Duodenal mucosa (tissue), 2 donors: ENCODE results near the gene C15orf62.
A peak's percentile ranks its signal among the peaks of the same experiment; 100 is the strongest.

ENCODE experiments used
- H3K27ac ChIP-seq: one replicate; pipeline ENCODE4 v1.7.0; 2013; ENCODE audit warnings: low read depth, low read length
- H3K27me3 ChIP-seq, 2 donors: one replicate each; pipeline ENCODE4 v1.7.0; 2013; ENCODE audit warnings: low read length in 2 of 2, control low read depth in 1 of 2; ENCODE audit not compliant: insufficient read depth in 2 of 2, control insufficient read depth in 1 of 2
- H3K36me3 ChIP-seq, 2 donors: one replicate each; pipeline ENCODE4 v1.7.0; 2013; ENCODE audit warnings: low read length in 2 of 2, control low read depth in 1 of 2; ENCODE audit not compliant: insufficient read depth in 2 of 2, control insufficient read depth in 1 of 2
- H3K4me1 ChIP-seq, 2 donors: one replicate each; pipeline ENCODE4 v1.7.0; 2013; ENCODE audit warnings: low read length in 2 of 2, control low read depth in 1 of 2; ENCODE audit not compliant: insufficient read depth in 2 of 2, control insufficient read depth in 1 of 2
- H3K4me3 ChIP-seq, 2 donors: one replicate each; pipeline ENCODE4 v1.7.0; 2013; ENCODE audit warnings: low read length in 2 of 2, low read depth in 1 of 2
- H3K9ac ChIP-seq, 2 donors: one replicate each; pipeline ENCODE4 v1.7.0; 2013; ENCODE audit warnings: low read length in 2 of 2, low read depth in 1 of 2
- H3K9me3 ChIP-seq, 2 donors: one replicate each; pipeline ENCODE4 v1.7.0; 2013; ENCODE audit warnings: low read length in 2 of 2, control low read depth in 1 of 2; ENCODE audit not compliant: control insufficient read depth in 1 of 2

Gene C15orf62

GRCh38 chr15:40766906-40767837 is 2.6 kb upstream of the C15orf62 start:
- H3K4me1 ChIP-seq: peaks cover 67 to 73% of the 10 kb centered on the region in 2 donors
- no peaks in the 10 kb centered on the region for H3K27me3 ChIP-seq
- peak overlapping the region in 1 of 2 donors; percentile 3 for H3K9ac ChIP-seq
- H3K4me3 ChIP-seq: no peak overlapping the region
- peaks cover 0 to 24% of the 10 kb centered on the region in 2 donors for H3K36me3 ChIP-seq
- no peak overlapping the region for H3K27ac ChIP-seq
- H3K9me3 ChIP-seq: no peaks in the 10 kb centered on the region

- H3K9me3 ChIP-seq: no peaks in the 10 kb centered on the region
- H3K27me3 ChIP-seq: no peaks in the 10 kb centered on the region
- H3K4me3 ChIP-seq: no peak overlapping the region
- H3K27ac ChIP-seq: no peak overlapping the region
- H3K36me3 ChIP-seq: peaks cover 0 to 26% of the 10 kb centered on the region in 2 donors
- peak overlapping the region in 1 of 2 donors; percentile 60 for H3K9ac ChIP-seq
- H3K4me1 ChIP-seq: peaks cover 66 to 68% of the 10 kb centered on the region in 2 donors
Observed at GRCh38 chr15:40767838-40768500, 1.8 kb upstream of the C15orf62 start.

- Histone ChIP-seq H3K27ac (peak overlapping the region; percentile 70), H3K36me3 (peaks cover 6 to 28% of the 10 kb centered on the region in 2 donors), H3K9ac (peak overlapping the region; percentile 51 to 60), H3K27me3 (no peaks in the 10 kb centered on the region), H3K9me3 (no peaks in the 10 kb centered on the region), H3K4me1 (peaks cover 61 to 62% of the 10 kb centered on the region in 2 donors), H3K4me3 (peak overlapping the region; percentile 28 to 53)
Observed at GRCh38 chr15:40768521-40769273, 1.1 kb upstream of the C15orf62 start.

GRCh38 chr15:40770147-40770721 is 454 bp downstream of the C15orf62 start:
- Histone ChIP-seq H3K27me3 (no peaks in the 10 kb centered on the region), H3K4me1 (peaks cover 47 to 53% of the 10 kb centered on the region in 2 donors), H3K27ac (peak overlapping the region; percentile 73), H3K36me3 (peaks cover 19 to 43% of the 10 kb centered on the region in 2 donors), H3K9ac (peak overlapping the region; percentile 51 to 60), H3K9me3 (no peaks in the 10 kb centered on the region), H3K4me3 (peak overlapping the region; percentile 28 to 43)

- Histone ChIP-seq H3K9me3 (no peaks in the 10 kb centered on the region), H3K9ac (no peak overlapping the region), H3K4me3 (no peak overlapping the region), H3K4me1 (peaks cover 41 to 42% of the 10 kb centered on the region in 2 donors), H3K27me3 (no peaks in the 10 kb centered on the region), H3K27ac (no peak overlapping the region), H3K36me3 (peaks cover 27 to 53% of the 10 kb centered on the region in 2 donors)
Observed at GRCh38 chr15:40771242-40771641, 1.5 kb downstream of the C15orf62 start.

- H3K36me3 ChIP-seq: peaks cover 34 to 55% of the 10 kb centered on the region in 2 donors
- H3K9ac ChIP-seq: no peak overlapping the region
- peaks cover 36 to 39% of the 10 kb centered on the region in 2 donors for H3K4me1 ChIP-seq
Observed at GRCh38 chr15:40772014-40772413, 2.2 kb downstream of the C15orf62 start.

GRCh38 chr15:40773496-40773895 is 3.7 kb downstream of the C15orf62 start:
- Histone ChIP-seq H3K4me1 (peaks cover 25 to 26% of the 10 kb centered on the region in 2 donors), H3K27me3 (no peaks in the 10 kb centered on the region), H3K4me3 (no peak overlapping the region), H3K9me3 (no peaks in the 10 kb centered on the region), H3K27ac (no peak overlapping the region), H3K36me3 (peaks cover 36 to 47% of the 10 kb centered on the region in 2 donors), H3K9ac (no peak overlapping the region)

More at GRCh38 chr15:40772014-40772413, 2.2 kb downstream of the C15orf62 start:
- Histone ChIP-seq H3K9me3 (no peaks in the 10 kb centered on the region), H3K27me3 (no peaks in the 10 kb centered on the region), H3K4me3 (no peak overlapping the region), H3K27ac (no peak overlapping the region)

- Histone ChIP-seq H3K36me3 (peaks cover 40 to 51% of the 10 kb centered on the region in 2 donors), H3K27ac (no peak overlapping the region), H3K4me1 (peaks cover 21 to 22% of the 10 kb centered on the region in 2 donors), H3K4me3 (no peak overlapping the region), H3K27me3 (no peaks in the 10 kb centered on the region), H3K9ac (no peak overlapping the region), H3K9me3 (no peaks in the 10 kb centered on the region)
Observed at GRCh38 chr15:40773902-40774301, 4.1 kb downstream of the C15orf62 start.

GRCh38 chr15:40775007-40775406 is 5.2 kb downstream of the C15orf62 start:
- Histone ChIP-seq H3K4me3 (no peak overlapping the region), H3K4me1 (peaks cover 10 to 11% of the 10 kb centered on the region in 2 donors), H3K27ac (no peak overlapping the region), H3K36me3 (peaks cover 48 to 61% of the 10 kb centered on the region in 2 donors), H3K27me3 (no peaks in the 10 kb centered on the region), H3K9me3 (no peaks in the 10 kb centered on the region), H3K9ac (no peak overlapping the region)
